Prostate gland (tissue), 2 donors: ENCODE measurements around the gene SKAP2.

ENCODE experiments used
- POLR2A ChIP-seq: fragments of 450-650 bp; IDR thresholded peaks from one replicate; pipeline ENCODE4 v1.6.1; 2016; ENCODE audit warnings: antibody characterized with exemption, mild to moderate bottlenecking
- TF ChIP-seq, protein P1 (sequence below), 4 experiments: fragments of 200-600 bp in 2 of 4; fragments of 450-650 bp in 2 of 4; sonication (generic) in 2 of 4; IDR thresholded peaks; 1 replicate in 3 of 4; 2 replicates in 1 of 4; pipeline ENCODE4 v1.5.1; 2016 to 2019; ENCODE audit warnings: antibody characterized with exemption in 4 of 4, mild to moderate bottlenecking in 2 of 4, moderate library complexity in 2 of 4

DNA sequence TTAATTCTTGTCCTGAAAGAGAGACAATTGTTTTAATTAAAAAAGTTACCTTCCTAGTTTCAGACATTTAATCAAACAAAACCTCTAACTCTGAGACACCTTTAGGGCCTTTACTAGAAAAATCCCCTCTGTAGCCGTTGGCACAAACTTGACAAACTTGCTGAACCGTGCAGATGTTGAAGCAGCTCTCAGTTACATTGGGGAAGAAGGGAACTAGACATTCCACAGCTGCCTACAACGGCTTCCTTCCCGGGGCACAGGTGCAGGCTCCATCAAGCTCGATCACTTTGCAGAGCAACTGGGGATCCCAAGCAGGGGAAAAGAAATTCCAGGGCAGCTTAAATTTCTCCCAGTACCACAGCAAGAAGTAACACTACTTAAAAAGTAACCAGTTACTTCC, 141.3 kb downstream of the SKAP2 start:
- TF ChIP-seq, protein P1, sequence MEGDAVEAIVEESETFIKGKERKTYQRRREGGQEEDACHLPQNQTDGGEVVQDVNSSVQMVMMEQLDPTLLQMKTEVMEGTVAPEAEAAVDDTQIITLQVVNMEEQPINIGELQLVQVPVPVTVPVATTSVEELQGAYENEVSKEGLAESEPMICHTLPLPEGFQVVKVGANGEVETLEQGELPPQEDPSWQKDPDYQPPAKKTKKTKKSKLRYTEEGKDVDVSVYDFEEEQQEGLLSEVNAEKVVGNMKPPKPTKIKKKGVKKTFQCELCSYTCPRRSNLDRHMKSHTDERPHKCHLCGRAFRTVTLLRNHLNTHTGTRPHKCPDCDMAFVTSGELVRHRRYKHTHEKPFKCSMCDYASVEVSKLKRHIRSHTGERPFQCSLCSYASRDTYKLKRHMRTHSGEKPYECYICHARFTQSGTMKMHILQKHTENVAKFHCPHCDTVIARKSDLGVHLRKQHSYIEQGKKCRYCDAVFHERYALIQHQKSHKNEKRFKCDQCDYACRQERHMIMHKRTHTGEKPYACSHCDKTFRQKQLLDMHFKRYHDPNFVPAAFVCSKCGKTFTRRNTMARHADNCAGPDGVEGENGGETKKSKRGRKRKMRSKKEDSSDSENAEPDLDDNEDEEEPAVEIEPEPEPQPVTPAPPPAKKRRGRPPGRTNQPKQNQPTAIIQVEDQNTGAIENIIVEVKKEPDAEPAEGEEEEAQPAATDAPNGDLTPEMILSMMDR (IDR thresholded peaks at IDR 0.05) = no peak
- TF ChIP-seq POLR2A = no peak
